ENCODE data around the gene ZNF324.

Gene ZNF324

GRCh38 chr19:58466760-58467589 is at the start of gene ZNF324:
ZNF324 (plus strand) TSS chr19:58467080; CDS start chr19:58469186, 2,106 bp downstream.
- H3K27ac ChIP-seq = peak within 1 kb of the TSS; percentile 79 to 81
- TF ChIP-seq CTCF (IDR thresholded peaks at IDR 0.05) = no peak

GRCh38 chr19:58428617-58429016 is 38.3 kb upstream of the ZNF324 start:
- intact Hi-C loops (cut with DNase I; ENCODE audit: low total_unique reads) = no loop called here
- peaks cover 34 to 88% (median 75%) of the 10 kb centered on the region in 3 donors for H3K9me3 ChIP-seq
- no peak overlapping the region for H3K27ac ChIP-seq
- peaks cover 40 to 58% (median 45%) of the 10 kb centered on the region in 3 donors for H3K36me3 ChIP-seq
- TF ChIP-seq CTCF (IDR thresholded peaks at IDR 0.05) = no peak
- no peaks in the 10 kb centered on the region for H3K4me1 ChIP-seq
- H3K4me3 ChIP-seq = no peak overlapping the region
- no peaks in the 10 kb centered on the region for H3K27me3 ChIP-seq
- DNase-seq = no peak

More at GRCh38 chr19:58466760-58467589, at the start of gene ZNF324:
- Histone ChIP-seq H3K4me3 (peak within 1 kb of the TSS; percentile 75 to 92), H3K4me1 (peaks cover 0 to 25% (median 16%) of the 10 kb centered on the region in 4 donors), H3K9me3 (no peaks in the 10 kb centered on the region), H3K27me3 (no peaks in the 10 kb centered on the region), H3K36me3 (peaks cover 5 to 29% (median 24%) of the 10 kb centered on the region in 3 donors)
- intact Hi-C loops (cut with DNase I; ENCODE audit: low total_unique reads) = no loop called here
- peak; percentile 98 for DNase-seq

DNA sequence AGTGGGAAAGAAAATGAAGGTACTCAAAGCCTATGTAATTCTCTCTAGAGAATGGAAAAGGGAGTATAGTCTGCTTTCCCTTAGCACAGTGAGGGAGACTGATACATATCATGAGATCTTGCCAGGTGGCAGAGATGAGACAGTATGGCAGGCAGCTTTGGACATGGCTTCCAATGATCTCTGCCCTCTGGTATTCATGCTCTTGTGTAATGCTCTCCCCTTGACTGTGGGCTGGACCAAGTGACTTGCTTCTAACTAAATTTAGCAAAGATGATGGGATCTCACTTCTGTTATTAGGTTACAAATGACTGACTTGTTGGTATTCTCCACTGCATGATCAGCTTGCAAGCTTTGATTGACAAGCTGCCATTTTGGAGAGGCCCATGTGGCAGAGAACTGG is 37.1 kb upstream of the ZNF324 start:
- intact Hi-C loops (cut with DNase I; ENCODE audit: low total_unique reads) = no loop called here
- Histone ChIP-seq H3K9me3 (peaks cover 45 to 97% (median 86%) of the 10 kb centered on the region in 3 donors), H3K27ac (no peak overlapping the region), H3K36me3 (peaks cover 52 to 69% (median 56%) of the 10 kb centered on the region in 3 donors), H3K4me3 (no peak overlapping the region), H3K27me3 (no peaks in the 10 kb centered on the region), H3K4me1 (no peaks in the 10 kb centered on the region)
- no peak for TF ChIP-seq CTCF (IDR thresholded peaks at IDR 0.05)
- DNase-seq = no peak

GRCh38 chr19:58434217-58434616 is 32.7 kb upstream of the ZNF324 start:
- TF ChIP-seq CTCF (IDR thresholded peaks at IDR 0.05) = no peak
- no peaks in the 10 kb centered on the region for H3K27me3 ChIP-seq
- intact Hi-C loops (cut with DNase I; ENCODE audit: low total_unique reads) = no loop called here
- no peak for DNase-seq
- peaks cover 36 to 100% (median 97%) of the 10 kb centered on the region in 3 donors for H3K9me3 ChIP-seq
- H3K4me1 ChIP-seq = peaks cover 0 to 2% (median under 1%) of the 10 kb centered on the region in 4 donors
- H3K36me3 ChIP-seq = peaks cover 86 to 98% (median 87%) of the 10 kb centered on the region in 3 donors
- no peak overlapping the region for H3K4me3 ChIP-seq
- H3K27ac ChIP-seq = no peak overlapping the region

DNA sequence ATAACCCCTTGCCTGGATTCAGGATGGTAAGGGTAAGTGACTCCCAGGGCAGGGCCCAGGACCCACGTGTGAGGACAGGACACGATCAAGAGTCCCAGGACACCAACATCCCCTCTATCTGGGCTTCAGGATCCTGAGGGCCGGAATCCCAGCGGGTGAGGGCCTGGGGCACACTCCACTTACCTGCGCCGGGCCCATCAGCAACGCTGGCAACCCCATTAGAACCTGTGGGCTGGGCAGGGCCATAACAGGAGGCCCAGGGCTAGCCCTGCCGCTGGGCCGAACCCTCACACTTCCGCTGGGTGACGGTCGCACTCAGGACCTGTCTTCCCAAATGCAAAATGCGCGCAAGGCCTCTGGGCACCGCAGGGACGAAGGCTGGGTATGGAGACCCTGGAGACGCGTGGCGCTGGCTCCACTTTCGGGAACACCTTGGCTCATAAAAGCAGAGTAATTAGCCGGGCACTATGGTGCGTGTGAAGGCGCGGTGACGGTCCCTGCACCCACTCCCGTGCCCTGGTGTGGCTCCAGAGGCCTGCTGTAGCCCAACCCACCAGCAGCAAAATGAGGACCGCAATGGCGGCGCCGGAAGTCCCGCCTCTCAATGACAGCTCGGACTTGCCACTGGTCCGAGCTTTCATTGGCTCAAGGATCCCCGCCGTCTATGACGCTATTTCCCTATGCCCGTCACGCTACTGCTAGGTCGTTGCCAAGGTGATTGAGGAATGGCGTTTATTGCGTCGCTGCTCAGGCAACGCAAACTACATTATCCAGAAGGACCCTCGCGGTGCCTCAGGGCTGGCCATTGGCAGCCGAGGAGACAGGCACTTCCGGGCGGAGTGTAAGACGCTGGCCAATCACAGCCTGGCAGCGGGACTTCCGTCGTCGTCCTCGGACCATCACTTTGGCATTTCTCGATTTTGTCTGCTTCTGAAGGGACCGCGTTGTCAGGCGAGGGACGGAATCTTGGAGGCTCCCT is 27.0 kb upstream of the ZNF324 start, which contains the start of gene ZNF132:
Gene ZNF132, minus strand, starts transcription at position 578 of the 979 bp plus-strand sequence. Its CDS starts 332 bp downstream, at position 246.
- Histone ChIP-seq H3K27me3 (no peaks in the 10 kb centered on the region), H3K4me3 (peak within 1 kb of the TSS; percentile 56 to 57), H3K9me3 (peaks cover 0 to 47% (median 44%) of the 10 kb centered on the region in 3 donors), H3K4me1 (peaks cover 0 to 17% (median 11%) of the 10 kb centered on the region in 4 donors), H3K36me3 (peaks cover 32 to 42% (median 35%) of the 10 kb centered on the region in 3 donors), H3K27ac (peak within 1 kb of the TSS; percentile 76 to 81)
- intact Hi-C loops (cut with DNase I; ENCODE audit: low total_unique reads) = no loop called here
- TF ChIP-seq CTCF (IDR thresholded peaks at IDR 0.05) = no peak
- peak; percentile 99 for DNase-seq
